CD4-positive, alpha-beta T cell treated with Interleukin-2 at 100 ng/mL for 4 hours (primary cell): ENCODE data around the gene CAT.
"Not testable (repeated sequence)": the region's sequence is repeated elsewhere in the genome, so short reads cannot be mapped to it uniquely, and the experiment has no call there.

ENCODE experiments used
- DNase-seq: peaks from one replicate; pipeline ENCODE4 v3.0.0-alpha.2; 2020; ENCODE audit warnings: low spot score

CAT gene

DNA sequence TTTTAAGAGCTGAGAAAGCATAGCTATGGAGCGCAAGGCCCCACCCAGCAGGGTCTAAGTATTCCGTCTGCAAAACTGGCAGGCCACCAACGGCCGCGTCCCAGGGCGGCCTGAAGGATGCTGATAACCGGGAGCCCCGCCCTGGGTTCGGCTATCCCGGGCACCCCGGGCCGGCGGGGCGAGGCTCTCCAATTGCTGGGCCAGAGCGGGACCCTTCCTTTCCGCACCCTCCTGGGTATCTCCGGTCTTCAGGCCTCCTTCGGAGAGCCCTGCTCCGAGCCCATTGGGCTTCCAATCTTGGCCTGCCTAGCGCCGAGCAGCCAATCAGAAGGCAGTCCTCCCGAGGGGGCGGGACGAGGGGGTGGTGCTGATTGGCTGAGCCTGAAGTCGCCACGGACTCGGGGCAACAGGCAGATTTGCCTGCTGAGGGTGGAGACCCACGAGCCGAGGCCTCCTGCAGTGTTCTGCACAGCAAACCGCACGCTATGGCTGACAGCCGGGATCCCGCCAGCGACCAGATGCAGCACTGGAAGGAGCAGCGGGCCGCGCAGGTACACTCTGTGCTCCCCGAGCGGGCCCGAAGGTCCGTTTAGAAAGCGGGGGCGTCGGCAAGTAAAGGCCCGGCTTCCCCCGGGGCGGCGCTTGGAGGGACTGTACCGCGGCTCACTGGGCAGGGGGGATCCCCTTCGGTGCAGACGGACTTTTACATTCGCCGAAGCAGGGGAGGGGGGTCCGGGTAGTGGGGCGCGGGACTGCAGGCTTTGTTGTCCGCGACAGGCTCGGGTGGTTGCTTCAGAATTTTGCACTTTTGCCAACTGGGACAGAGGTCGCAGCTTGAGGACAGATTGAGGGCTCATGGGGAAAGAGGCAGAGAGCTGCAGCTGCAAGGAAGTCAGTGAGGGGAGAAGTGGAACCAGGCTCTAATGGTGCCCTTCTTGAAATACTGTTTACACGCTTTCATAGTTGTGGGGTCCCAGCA, at the start of gene CAT:
CAT (plus strand) TSS at position 406 of the 979 bp plus-strand sequence; CDS start at position 486, 80 bp downstream.
- peak; percentile 98 for DNase-seq

DNA sequence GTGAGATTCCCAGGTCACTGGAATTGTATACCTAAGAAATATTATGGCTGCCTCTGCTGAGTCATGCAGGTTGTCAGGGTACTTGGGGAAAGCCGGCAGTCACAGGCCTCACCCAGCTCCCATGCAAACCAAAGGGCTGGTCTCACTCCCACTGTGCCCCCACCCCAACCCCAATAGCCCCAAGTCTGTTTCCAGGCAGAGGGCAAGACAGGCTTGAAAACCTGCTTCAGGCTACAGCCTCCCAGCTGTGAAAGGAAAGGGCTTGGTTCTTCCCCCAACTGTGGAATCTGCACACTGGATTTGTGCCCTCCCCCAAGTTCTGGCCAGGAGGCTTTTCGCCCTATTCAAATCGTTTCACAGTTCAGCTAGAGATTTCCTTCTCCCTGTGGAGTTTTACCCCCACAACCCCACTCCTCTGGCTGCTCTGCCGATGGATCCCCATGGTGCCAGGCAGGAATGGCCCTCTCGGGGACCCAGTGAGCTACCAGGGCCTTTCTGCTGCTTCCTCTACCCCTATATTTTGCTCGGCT, 43.9 kb upstream of the CAT start:
- no peak for DNase-seq

DNA sequence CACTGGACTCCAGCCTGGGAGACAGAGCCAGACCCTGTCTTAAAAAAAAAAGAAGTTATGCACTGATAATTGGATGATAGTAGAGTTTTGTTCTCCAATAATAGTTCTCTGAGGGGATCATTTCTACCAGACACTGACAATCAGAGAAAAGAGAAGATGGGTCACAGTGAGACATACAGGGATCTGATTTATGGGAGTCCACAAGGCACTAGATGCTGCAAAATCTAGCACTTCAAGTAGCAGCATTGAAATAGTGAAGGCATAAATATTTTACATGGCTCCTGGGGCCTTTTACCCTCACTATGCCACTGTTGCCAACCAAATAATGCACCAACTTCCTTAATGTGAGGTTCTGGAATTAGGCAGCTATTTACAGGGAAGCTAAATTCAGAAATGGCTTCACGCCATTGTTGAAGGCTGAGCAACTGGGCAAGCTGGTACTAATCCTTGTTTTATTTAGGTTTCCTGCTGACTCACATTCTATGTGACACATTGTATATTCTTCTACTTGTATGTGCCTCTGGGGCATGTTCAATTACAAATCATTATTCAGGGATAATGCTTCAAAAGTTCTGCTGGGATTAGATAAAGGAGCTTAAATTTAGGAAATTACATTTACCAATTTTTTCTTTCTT, 42.7 kb upstream of the CAT start:
- DNase-seq = no peak

DNA sequence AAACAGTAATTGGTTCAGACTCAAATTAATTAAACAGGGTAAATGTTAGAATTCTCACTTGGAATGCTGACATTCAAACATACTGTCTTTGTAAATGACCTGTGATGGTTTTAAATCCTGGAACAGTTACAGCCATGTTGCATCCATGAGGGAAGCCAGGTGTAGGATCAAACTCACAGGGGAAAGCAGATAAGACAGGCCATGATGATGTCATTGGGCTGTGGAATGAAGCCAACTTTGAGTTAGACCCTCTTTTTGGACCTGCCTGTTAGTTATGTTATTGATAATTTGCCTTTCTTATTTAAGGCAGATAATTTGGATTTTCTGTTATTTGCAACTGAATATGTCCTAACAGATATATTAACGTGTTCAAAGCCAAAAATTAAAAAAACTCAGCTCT, 41.6 kb upstream of the CAT start:
- DNase-seq = no peak

DNA sequence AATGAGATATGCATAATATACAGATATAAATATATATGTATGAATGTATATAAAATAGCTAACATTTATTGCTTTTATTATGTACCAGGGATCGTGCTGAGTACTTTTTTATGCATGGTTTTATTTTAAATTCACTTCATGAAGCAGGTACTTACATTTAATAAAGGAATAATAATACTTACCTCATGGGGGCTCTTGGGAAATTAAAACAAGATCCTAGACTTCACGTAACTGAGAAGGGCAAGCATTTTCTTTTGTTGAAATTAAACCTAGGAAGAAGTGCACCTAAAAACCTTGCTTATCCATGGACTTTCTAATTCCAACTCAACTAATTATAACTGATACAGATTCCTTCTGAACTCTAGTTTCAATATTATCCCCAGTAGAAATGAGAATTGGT, 40.9 kb upstream of the CAT start:
- DNase-seq = no peak

DNA sequence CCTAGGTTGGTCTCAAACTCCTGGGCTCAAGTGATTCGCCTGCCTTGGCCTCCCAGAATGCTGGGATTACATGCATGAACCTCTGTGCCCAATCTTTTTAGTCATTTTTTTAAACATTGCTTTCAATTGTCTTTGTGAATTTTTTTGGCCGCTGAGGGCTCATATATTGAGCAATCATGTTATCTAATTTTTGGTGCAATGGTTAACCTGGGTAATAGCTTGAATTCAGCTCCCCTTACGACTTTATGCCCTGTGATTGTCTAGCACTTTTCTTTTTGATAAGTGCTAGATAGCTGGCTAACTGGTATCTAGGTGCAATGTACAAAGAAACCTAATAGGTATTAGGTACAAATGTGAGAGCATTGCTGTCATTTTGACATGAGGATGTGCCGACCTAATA, 35.3 kb upstream of the CAT start:
- DNase-seq = no peak

DNA sequence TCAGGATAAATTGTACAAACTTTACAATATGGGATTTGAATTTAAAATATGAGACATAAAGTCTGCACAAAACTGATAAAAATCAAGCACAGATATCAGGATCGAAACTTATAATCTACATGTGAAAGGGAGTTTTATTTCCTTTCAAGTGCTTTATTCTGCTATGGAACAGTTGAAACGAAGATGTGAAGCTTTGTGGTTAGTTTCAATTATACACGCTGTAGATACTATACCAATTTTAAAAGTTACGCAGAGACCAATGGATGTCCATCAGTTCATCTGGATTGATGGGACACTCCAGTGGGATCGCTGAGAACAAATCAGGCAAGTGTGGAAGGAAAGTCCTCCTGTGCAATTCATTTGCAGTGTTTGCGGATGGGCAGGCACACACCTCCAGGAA, 34.5 kb upstream of the CAT start:
- DNase-seq = no peak

DNA sequence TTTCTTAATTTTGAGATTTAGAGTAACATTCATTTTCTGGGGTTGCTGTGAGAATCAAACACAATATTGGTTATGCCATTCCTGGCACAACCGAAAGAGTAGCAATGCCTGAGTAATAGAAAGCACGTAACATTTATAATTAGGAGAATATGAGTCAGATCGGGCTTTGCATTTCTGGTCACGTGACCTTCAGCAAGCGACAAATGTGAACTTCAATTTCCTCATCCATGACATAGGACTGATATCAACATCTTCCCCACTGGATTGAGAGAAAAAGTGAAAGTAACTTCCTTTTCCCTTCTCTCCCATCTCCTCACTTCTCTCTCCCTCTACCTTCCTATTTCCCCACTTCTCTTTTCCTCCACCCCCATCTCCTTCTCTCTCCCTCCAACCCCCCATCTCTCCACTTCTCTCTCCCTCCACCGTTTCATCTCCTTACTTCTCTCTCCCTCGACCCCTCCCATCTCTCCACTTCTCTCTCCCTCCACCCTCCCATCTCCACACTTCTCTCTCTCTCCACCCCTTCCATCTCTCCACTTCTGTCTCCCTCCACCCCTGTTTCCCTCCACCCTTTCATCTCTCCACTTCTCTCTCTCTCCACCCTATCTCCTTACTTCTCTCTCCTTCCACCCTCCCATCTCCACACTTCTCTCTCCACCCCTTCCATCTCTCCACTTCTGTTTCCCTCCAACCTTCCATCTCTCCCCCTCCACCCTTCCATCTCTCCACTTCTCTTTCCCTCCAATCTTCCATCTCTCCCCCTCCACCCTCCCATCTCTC, 33.5 kb upstream of the CAT start:
- DNase-seq = peak; percentile 12

DNA sequence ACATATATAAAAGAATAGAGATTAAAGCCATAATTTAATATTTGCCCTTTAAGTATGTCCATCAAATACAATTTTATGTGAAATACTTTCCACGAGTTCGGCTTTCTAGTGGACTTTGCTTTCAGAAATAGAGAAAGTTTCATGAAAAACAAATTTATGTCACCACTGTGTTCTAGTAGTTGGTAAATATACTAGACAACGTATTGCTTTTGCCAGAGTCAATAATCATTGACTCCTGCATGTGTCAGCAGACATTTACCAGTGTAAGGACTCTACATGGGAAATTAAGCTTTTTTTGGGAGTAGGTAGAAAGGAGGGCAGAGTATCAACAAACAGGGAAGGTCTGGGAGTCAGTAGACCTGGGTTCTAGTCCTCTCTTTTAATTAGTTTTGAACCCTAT, 32.3 kb upstream of the CAT start:
- no peak for DNase-seq

DNA sequence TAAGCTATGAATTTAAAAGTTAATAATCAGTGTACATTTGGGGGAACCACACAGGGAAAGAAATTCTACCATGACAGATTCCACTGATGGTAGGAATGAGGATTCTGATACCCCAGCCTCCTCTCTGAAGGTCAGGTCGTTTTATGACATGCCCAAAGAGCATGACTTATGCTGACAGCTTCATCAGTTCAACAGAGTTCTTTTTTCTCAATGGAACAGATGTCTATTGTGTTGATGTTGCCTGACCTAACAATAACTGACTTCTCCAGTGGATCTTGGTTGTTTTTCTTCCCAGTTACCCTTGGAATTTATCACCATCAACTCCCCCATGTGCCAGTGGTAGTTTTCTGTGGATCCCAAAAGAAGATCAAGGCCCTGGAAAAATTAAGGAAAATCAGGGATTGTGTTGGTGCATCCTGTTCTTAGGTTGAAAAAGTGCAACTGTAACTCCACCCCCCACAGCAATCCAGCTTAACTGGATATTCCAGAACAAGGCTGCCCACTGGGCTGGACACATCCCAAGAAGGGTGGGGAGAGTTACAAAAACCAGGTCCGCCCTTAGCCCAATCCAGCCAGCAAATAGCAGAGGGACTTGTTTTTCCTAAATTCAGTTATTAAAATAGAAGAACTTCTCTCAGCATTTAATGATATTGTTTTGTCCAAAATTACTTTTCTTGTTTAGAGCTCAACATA, 31.5 kb upstream of the CAT start:
- no peak for DNase-seq

DNA sequence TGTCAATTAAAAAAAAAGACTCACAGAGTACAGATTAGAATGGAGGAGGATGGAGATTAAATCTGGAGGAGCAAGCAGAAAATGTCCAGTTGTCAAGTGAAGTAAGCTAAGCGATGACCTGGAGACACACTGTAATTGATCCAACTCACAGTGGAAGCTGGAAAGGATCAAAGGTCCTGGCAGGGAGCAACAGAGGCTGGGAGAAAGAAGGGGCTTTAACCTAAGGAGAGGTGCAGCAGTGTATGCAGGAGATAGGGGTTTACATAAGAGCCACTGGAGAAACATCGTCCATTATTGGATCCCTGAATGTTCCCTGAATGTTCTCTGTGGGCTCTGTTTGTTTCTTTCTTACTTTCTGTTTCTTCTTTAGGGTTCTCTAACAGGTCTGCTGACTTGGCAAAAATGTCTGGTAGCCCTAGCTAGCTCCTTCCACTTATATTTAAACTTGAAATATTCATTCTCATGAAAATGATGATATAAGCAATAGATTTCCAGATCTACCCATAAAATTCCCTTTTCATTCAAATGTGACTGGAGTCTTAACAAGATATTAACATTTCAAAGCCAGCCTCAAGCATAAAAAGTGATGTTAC, 30.1 kb upstream of the CAT start:
- DNase-seq = no peak

DNA sequence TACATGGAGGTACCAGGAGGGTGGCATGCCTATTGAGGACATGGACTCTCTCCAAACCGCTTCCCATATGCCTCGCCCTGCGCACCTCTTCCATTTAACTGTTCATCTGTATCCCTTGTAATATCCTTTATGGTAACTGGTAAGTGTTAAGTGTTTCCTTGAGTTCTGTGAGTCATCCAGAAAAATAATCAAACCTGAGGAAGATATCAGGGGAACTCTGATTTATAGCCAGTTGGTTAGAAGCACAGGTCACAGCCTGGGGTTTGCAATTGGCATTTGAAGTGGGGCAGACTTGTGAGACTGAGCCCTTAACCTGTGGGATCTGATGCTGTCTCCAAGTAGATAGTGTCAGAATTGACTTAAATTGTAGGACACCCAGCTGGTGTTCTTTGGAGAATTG, 27.6 kb upstream of the CAT start:
- no peak for DNase-seq

DNA sequence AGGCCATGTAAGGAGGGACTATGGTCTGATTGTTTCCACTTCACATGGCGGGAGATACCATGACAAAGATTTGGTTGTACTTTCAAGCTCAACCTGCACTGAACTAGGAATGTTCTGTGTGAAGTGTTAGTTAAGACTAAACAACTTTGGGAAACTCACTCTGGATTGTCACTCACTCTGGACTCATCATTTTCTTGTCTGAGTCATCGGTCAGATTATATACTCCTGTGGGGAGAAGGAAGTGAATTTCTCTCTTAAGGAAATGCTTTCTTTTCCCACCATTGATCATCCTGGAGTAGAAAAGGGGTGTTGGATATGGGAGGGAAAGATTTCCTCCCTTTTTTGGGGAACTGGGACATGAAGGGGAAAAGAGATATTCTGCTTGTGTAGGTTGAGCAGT, 26.9 kb upstream of the CAT start:
- no peak for DNase-seq

DNA sequence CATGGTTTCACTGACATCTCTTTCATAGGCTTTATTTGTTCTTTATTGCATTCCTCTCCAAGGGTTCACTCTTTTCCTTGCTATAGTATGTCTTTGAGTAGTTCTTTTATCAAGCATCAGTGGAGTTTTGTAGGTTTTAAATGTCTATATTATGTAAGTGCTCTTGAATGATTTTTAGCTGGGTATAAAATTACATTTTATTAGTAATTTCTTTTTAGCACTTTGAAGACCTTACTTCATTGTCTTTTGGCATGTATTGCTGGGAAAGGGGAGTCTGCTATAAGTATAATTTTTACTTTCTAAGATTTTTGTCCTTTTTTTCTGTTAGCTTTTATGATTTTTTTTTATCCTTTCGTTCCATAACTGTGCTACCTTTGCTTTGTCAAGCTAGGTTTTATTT, 25.5 kb upstream of the CAT start:
- no peak for DNase-seq

DNA sequence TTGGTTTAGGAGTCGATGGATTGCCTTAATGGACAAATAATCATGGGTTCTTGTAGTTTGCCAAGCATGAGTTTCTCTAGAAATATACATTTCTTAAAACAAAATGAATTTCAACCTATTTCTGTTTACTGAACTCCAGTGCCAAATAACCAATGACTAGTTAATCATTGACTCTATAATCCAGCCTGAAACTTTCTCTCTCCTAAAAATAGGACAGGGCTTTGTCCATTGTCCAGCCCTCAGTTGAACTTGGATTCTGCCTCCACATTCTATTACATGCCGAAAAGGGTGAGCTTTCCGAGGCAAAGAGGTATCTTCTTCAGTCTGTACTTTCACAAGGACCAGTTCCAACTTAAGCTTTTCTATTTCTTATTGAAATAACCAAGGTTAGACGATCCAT, 23.2 kb upstream of the CAT start:
- DNase-seq = no peak

DNA sequence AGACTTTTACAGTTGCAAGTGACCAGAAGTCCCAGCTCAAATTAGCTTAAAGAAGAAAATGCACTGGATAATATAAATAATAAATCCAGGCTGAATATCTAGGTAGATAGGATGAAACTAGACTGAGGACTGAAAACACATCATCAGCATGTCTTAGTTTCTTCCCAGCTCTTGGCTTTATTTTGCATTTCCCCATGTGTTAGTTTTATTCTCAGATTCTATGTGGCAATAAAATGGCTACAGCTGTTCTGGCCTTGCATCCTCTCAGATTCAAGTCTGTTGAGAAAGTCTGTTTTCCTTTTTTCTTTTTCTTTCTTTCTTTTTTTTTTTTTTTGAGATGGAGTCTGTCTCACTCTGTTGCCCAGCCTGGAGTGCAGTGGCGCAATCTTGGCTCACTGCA, 22.6 kb upstream of the CAT start:
- DNase-seq = no peak

DNA sequence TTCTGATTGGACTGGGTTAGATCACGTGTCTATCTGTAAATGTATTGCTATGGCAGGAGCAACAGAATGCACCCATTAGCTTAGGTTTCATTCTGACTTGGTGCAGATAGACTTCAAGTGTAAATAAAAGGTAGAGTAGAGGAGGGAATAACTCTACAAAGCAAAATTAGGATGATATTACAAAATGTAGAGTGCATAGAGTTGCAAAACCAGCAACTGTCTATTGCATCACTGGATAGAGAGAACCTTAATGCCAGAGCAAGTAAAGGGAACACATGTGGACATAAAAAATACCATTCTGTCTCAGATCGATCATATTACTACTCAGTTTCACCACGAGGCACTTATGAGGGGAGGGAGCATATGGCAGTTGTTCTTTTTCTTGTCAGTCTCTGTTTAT, 22.0 kb upstream of the CAT start:
- DNase-seq = no peak

DNA sequence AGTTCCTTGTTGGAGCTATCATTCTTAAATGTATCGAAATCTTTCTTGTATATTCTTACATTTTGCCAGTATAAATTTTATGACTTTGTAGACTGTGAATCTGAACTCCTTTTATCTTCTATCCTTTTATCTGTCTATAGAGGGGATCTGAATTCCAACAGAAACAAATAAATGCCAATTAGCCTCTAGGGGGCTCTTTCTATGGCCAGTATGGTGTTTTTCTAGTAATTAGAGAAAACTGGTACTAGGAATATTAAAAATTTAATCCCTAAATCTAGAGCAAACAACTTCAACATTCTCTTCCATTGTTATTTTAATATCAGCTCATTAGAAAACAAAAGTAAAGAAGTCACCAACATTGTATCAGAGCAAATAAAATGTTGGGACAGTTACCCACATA, 21.5 kb upstream of the CAT start:
- no peak for DNase-seq

DNA sequence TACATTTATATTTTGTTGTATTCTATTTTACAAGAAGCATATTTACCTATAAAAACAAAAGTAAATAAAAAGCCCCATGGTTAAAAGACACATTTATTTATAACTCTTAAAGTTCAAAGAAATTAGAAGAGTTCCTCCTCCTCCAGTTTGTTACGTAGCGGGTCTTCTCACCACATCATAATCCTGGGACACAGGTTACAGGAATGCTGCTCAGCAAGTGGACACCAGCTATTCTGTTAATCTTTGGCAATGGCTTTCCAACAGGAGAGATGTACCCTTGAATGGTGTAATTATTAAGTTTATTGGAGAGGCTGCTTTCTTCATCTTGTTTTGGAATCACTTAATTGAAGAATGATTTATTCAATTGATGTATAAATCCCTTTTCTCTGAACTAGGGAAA, 19.6 kb upstream of the CAT start:
- DNase-seq = no peak

DNA sequence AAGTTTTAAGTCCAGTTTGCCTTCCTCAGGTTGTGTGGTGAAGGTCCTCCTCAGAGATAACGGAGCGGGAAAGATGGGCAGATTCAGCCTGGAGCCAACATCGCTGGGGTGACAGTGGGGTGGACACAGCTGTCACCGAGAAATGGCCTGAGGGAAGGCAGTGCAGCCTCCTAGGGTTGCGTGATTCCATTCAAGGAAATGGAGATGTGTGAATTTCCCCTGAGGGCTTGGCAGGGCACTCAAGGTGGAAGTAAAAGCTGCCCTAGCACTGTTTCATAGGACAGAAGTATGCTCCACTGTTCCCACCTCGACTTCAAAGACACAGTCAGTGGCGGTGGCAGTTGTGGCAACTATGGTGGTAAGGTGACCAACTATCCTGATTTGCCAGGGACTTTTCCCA, 15.4 kb upstream of the CAT start:
- no peak for DNase-seq

DNA sequence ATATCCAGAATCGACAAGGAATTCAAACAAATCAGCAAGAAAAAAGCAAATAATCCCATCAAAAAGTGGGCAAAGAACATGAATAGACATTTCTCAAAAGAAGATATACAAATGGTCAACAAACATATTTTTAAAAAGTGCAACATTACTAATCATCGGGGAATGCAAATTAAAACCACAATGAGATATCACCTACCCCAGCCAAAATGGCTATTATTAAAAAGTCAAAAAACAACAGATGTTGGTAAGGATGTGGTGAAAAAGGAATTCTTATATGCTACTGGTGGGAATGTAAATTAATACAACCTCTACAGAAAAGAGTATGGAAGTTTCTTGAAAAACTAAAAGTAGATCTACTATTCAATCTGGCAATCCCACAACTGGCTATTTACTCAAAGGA, 13.9 kb upstream of the CAT start:
- DNase-seq = not testable (repeated sequence)

DNA sequence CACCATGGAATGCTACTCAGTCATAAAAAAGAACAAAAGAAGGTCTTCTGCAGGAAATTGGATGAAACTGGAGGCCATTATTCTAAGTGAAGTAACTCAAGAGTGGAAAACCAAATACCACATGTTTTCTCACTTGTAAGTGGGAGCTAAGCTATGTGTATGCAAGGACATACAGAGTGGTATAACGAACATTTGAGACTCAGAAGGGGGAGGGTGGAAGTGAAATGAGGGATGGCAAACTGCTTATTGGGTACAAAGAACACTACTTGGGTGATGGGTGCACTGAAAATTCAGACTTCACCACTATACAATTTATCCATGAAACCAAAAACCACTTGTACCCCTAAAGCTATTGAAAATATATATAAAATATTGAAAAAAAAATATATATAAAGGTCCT, 13.4 kb upstream of the CAT start:
- DNase-seq = no peak
